ENCODE data around the gene GORAB.
A peak's percentile ranks its signal among the peaks of the same experiment; 100 is the strongest.

Gene GORAB

GRCh38 chr1:170562646-170563338 is 30.8 kb downstream of the GORAB start:
- Histone ChIP-seq H3K36me3 (ENCODE audit: insufficient read depth, low read length) (0 out of 2 replicates have a peak, but pooled peaks cover 3% of the 10 kb centered on the region), H3K4me3 (peak overlapping the region; percentile 51), H3K9ac (ENCODE audit: insufficient read length) (peak overlapping the region; percentile 56), H3K9me3 (ENCODE audit: low read depth, low read length) (0 out of 2 replicates have a peak, but pooled peaks cover 3% of the 10 kb centered on the region), H3K27ac (peak overlapping the region; percentile 92)
- peak; percentile 83 for DNase-seq (ENCODE audit: low read depth, low spot score)
- no peak for TF ChIP-seq EZH2 (IDR thresholded peaks at IDR 0.05)
- no peak for TF ChIP-seq FOXP2 (optimal IDR thresholded peaks at IDR 0.05; ENCODE audit: control extremely low read depth, extremely low read length, insufficient read depth)
- TF ChIP-seq POLR2AphosphoS5 (IDR thresholded peaks at IDR 0.05; ENCODE audit: borderline replicate concordance, low read depth, low read length) = no peak

- Histone ChIP-seq H3K4me3 (peak overlapping the region; percentile 59), H3K9ac (ENCODE audit: insufficient read length) (peak overlapping the region; percentile 52), H3K27ac (peak overlapping the region; percentile 79), H3K9me3 (ENCODE audit: low read depth, low read length) (0 out of 2 replicates have a peak, but pooled peaks cover 3% of the 10 kb centered on the region), H3K36me3 (ENCODE audit: insufficient read depth, low read length) (no peaks in the 10 kb centered on the region)
- no peak for TF ChIP-seq POLR2AphosphoS5 (IDR thresholded peaks at IDR 0.05; ENCODE audit: borderline replicate concordance, low read depth, low read length)
- no peak for TF ChIP-seq EZH2 (IDR thresholded peaks at IDR 0.05)
- TF ChIP-seq FOXP2 (optimal IDR thresholded peaks at IDR 0.05; ENCODE audit: control extremely low read depth, extremely low read length, insufficient read depth) = no peak
- no peak for DNase-seq (ENCODE audit: low read depth, low spot score)
Observed at GRCh38 chr1:170567214-170567613, 35.2 kb downstream of the GORAB start.

- Histone ChIP-seq H3K9me3 (ENCODE audit: low read depth, low read length) (0 out of 2 replicates have a peak, but pooled peaks cover 3% of the 10 kb centered on the region), H3K9ac (ENCODE audit: insufficient read length) (no peak overlapping the region), H3K27ac (0 out of 2 replicates have a peak overlapping the region, but pooled peaks have one; percentile 79), H3K36me3 (ENCODE audit: insufficient read depth, low read length) (no peaks in the 10 kb centered on the region), H3K4me3 (no peak overlapping the region)
- DNase-seq (ENCODE audit: low read depth, low spot score) = no peak
- TF ChIP-seq EZH2 (IDR thresholded peaks at IDR 0.05) = no peak
- TF ChIP-seq FOXP2 (optimal IDR thresholded peaks at IDR 0.05; ENCODE audit: control extremely low read depth, extremely low read length, insufficient read depth) = no peak
- TF ChIP-seq POLR2AphosphoS5 (IDR thresholded peaks at IDR 0.05; ENCODE audit: borderline replicate concordance, low read depth, low read length) = no peak
Observed at GRCh38 chr1:170568197-170568596, 36.2 kb downstream of the GORAB start.

DNA sequence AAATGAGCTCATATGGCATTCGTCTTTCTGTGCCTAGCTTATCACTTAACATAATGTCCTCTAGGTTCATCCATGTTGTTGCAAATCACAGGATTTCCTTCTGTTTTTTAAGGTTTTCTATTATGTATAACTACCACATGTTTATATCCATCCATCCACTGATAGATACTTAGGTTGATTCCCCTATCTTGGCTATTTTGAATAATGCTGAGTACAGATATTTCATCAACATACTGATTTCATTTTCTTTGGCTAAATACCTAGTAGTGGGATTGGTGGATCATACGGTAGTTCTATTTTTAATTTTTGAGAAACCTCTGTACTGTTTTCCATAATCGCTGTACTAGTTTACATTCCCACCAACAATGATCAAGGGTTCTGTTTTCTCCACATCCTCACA is 45.0 kb downstream of the GORAB start:
- no peaks in the 10 kb centered on the region for H3K9me3 ChIP-seq (ENCODE audit: low read depth, low read length)
- H3K9ac ChIP-seq (ENCODE audit: insufficient read length) = no peak overlapping the region
- TF ChIP-seq POLR2AphosphoS5 (IDR thresholded peaks at IDR 0.05; ENCODE audit: borderline replicate concordance, low read depth, low read length) = no peak
- no peak for TF ChIP-seq EZH2 (IDR thresholded peaks at IDR 0.05)
- TF ChIP-seq FOXP2 (optimal IDR thresholded peaks at IDR 0.05; ENCODE audit: control extremely low read depth, extremely low read length, insufficient read depth) = no peak
- H3K27ac ChIP-seq = no peak overlapping the region
- H3K36me3 ChIP-seq (ENCODE audit: insufficient read depth, low read length) = no peaks in the 10 kb centered on the region
- DNase-seq (ENCODE audit: low read depth, low spot score) = no peak
- H3K4me3 ChIP-seq = no peak overlapping the region

GRCh38 chr1:170578359-170578758 is 46.4 kb downstream of the GORAB start:
- DNase-seq (ENCODE audit: low read depth, low spot score) = no peak

DNA sequence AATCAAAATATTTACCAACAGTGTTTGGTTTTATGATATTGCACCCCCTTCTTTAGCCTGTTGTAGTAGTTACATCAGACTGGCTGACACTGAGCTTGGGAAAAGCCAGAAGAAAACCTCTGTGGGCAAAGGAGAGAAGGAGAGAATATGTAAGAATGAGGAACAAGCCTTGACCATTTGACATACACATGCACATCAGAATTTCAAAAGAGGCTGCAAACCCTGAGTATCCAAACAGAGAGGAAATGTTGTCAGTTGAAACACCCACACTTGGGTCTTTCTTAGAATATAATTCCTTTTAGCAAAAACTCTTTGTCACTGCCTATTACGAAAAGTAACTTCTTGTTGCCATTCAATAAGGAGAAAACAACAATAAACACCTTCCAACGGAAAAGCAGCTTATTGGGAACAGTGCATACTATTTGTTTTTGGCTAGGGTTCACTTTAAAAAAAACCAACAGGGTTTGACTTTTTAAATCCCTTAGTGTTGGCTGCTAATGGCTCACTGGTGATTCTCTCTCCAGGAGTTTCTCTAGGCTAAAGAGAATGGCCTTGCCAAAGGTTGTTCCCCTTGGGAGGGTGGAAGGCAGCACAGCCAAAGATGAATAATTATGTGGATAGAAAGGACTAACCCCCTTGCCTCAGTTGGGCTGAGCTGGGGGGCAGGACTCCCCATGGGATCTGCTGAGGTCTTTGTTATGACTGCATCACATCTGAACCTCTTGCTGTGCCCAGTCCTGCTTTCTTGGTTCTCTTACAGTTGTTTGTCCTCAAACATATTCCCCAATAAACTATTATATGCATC is 48.9 kb downstream of the GORAB start:
- Histone ChIP-seq H3K36me3 (ENCODE audit: insufficient read depth, low read length) (no peaks in the 10 kb centered on the region), H3K4me3 (no peak overlapping the region), H3K27ac (no peak overlapping the region), H3K9me3 (ENCODE audit: low read depth, low read length) (no peaks in the 10 kb centered on the region), H3K9ac (ENCODE audit: insufficient read length) (no peak overlapping the region)
- no peak for DNase-seq (ENCODE audit: low read depth, low spot score)
- TF ChIP-seq POLR2AphosphoS5 (IDR thresholded peaks at IDR 0.05; ENCODE audit: borderline replicate concordance, low read depth, low read length) (no peak), FOXP2 (optimal IDR thresholded peaks at IDR 0.05; ENCODE audit: control extremely low read depth, extremely low read length, insufficient read depth) (no peak)

More at GRCh38 chr1:170578359-170578758, 46.4 kb downstream of the GORAB start:
- H3K9me3 ChIP-seq (ENCODE audit: low read depth, low read length) = no peaks in the 10 kb centered on the region
- no peaks in the 10 kb centered on the region for H3K36me3 ChIP-seq (ENCODE audit: insufficient read depth, low read length)
- H3K27ac ChIP-seq = no peak overlapping the region
- no peak overlapping the region for H3K4me3 ChIP-seq
- H3K9ac ChIP-seq (ENCODE audit: insufficient read length) = no peak overlapping the region
- TF ChIP-seq EZH2 (IDR thresholded peaks at IDR 0.05) (no peak), FOXP2 (optimal IDR thresholded peaks at IDR 0.05; ENCODE audit: control extremely low read depth, extremely low read length, insufficient read depth) (no peak), POLR2AphosphoS5 (IDR thresholded peaks at IDR 0.05; ENCODE audit: borderline replicate concordance, low read depth, low read length) (no peak)

DNA sequence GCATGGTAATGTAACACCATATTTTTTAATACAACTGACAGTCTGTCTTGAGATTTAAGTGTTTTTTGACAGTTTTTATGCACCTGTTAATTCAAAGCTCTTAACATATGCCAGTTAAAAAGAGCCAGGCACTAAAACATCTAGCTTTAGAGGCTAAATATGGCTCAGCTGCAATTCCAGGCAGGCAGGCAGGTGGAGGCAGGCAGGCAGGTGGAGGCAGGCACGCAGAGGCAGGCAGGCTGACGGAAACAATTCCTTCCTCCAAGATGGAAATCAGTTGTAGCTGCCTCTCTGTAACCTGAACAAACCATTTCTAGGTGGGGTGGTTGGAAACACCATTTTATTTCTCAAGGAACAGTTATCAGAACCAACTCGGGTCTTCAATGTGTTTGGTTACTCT is 51.2 kb downstream of the GORAB start:
- no peak for DNase-seq (ENCODE audit: low read depth, low spot score)
- no peak overlapping the region for H3K4me3 ChIP-seq
- TF ChIP-seq POLR2AphosphoS5 (IDR thresholded peaks at IDR 0.05; ENCODE audit: borderline replicate concordance, low read depth, low read length) (no peak), FOXP2 (optimal IDR thresholded peaks at IDR 0.05; ENCODE audit: control extremely low read depth, extremely low read length, insufficient read depth) (no peak), EZH2 (IDR thresholded peaks at IDR 0.05) (no peak)
- H3K9ac ChIP-seq (ENCODE audit: insufficient read length) = no peak overlapping the region
- H3K9me3 ChIP-seq (ENCODE audit: low read depth, low read length) = no peaks in the 10 kb centered on the region
- no peaks in the 10 kb centered on the region for H3K36me3 ChIP-seq (ENCODE audit: insufficient read depth, low read length)
- H3K27ac ChIP-seq = no peak overlapping the region
